Mucosa of descending colon (tissue), 3 donors: ENCODE data around the gene TEAD4. TPM values are rescaled to one million over a fixed set of nuclear protein-coding genes. Genes with fewer than 3 reads are reported as not detected.

Experiments used
- ATAC-seq: fragments of 200-7000 bp; cut with Tn5 transposase; one replicate; pipeline ENCODE4 v1.9.1; 2020; ENCODE audit warnings: mild to moderate bottlenecking, moderate library complexity
- DNase-seq, 3 donors: peaks; one replicate each; pipeline ENCODE4 v3.0.0-alpha.2; 2020
- H3K36me3 ChIP-seq: fragments of 200-600 bp; one replicate; pipeline ENCODE4 v1.8.0; 2021; ENCODE audit warnings: low read depth, mild to moderate bottlenecking
- H3K4me1 ChIP-seq: fragments of 200-600 bp; one replicate; pipeline ENCODE4 v1.8.0; 2021; ENCODE audit warnings: low read depth, mild to moderate bottlenecking
- H3K4me3 ChIP-seq: fragments of 200-600 bp; one replicate; pipeline ENCODE4 v1.8.0; 2021; ENCODE audit warnings: mild to moderate bottlenecking
- H3K9me3 ChIP-seq: fragments of 200-600 bp; one replicate; pipeline ENCODE4 v1.8.0; 2021; ENCODE audit warnings: mild to moderate bottlenecking
- CTCF ChIP-seq: fragments of 200-600 bp; IDR thresholded peaks from one replicate; pipeline ENCODE4 v1.8.0; 2022; ENCODE audit warnings: antibody characterized with exemption, mild to moderate bottlenecking
- intact Hi-C, 2 donors: fragments of 100-400 bp; cut with DNase I in 1 of 2; cut with micrococcal nuclease in 1 of 2; formaldehyde crosslinking; loops; one replicate each; pipeline versions ENCODE4 v1.11.0 to v1.11.1; 2022; cut with DNase I, micrococcal nuclease
- total RNA-seq, 3 donors: library from RNA; stranded (reverse); fragmentation: NEBNext Ultra II Directional in 2 of 3; extraction: Animal tissue kit (Norgen Biotek cat#: 25700) in 2 of 3; gene quantifications; one replicate each; pipeline versions ENCODE4 v1.2.1 to v1.2.4, GENCODE V29; 2021 to 2023
- donor health status: DM: no; HTN: no; CAD: no; lungs with moderate emphysema.
- donor health status: DM: no; HTN: no; CAD: no.
- donor health status: DM: no; HTN: yes; CAD: no.

Gene TEAD4
- total RNA-seq, 3 donors from 2014 or later, result 4.6 to 11.3 (median 6.5) TPM

- no peak overlapping the region for H3K4me3 ChIP-seq
- no peaks in the 10 kb centered on the region for H3K9me3 ChIP-seq
- H3K4me1 ChIP-seq, result no peaks in the 10 kb centered on the region
- H3K36me3 ChIP-seq, result no peaks in the 10 kb centered on the region
- ATAC-seq, result no peak
- DNase-seq, result no peak
- TF ChIP-seq CTCF, result no peak
- intact Hi-C loops, result no loop called here
Observed at GRCh38 chr12:2982361-2982760, 23.2 kb downstream of the TEAD4 start.

GRCh38 chr12:2984249-2984648 is 25.1 kb downstream of the TEAD4 start:
- Histone ChIP-seq H3K4me1 (no peaks in the 10 kb centered on the region), H3K36me3 (no peaks in the 10 kb centered on the region), H3K4me3 (no peak overlapping the region), H3K9me3 (no peaks in the 10 kb centered on the region)
- ATAC-seq (no peak), DNase-seq (no peak)
- no peak for TF ChIP-seq CTCF
- intact Hi-C loops, result no loop called here

GRCh38 chr12:2984698-2985097 is 25.5 kb downstream of the TEAD4 start:
- intact Hi-C loops, result no loop called here
- Histone ChIP-seq H3K36me3 (no peaks in the 10 kb centered on the region), H3K4me1 (no peaks in the 10 kb centered on the region), H3K4me3 (no peak overlapping the region), H3K9me3 (no peaks in the 10 kb centered on the region)
- DNase-seq, result no peak
- no peak for TF ChIP-seq CTCF
- ATAC-seq, result no peak

- intact Hi-C loops, result no loop called here
- no peaks in the 10 kb centered on the region for H3K9me3 ChIP-seq
- ATAC-seq, result no peak
- no peaks in the 10 kb centered on the region for H3K36me3 ChIP-seq
- TF ChIP-seq CTCF, result no peak
- no peak for DNase-seq
- no peak overlapping the region for H3K4me3 ChIP-seq
- H3K4me1 ChIP-seq, result no peaks in the 10 kb centered on the region
Observed at GRCh38 chr12:2986876-2987275, 27.7 kb downstream of the TEAD4 start.

- no peaks in the 10 kb centered on the region for H3K36me3 ChIP-seq
- intact Hi-C loops, result no loop called here
- ATAC-seq (no peak), DNase-seq (no peak)
- TF ChIP-seq CTCF, result no peak
- no peaks in the 10 kb centered on the region for H3K9me3 ChIP-seq
- no peak overlapping the region for H3K4me3 ChIP-seq
- no peaks in the 10 kb centered on the region for H3K4me1 ChIP-seq
Observed at GRCh38 chr12:2988494-2988893, 29.3 kb downstream of the TEAD4 start.

- intact Hi-C loops, result no loop called here
- Histone ChIP-seq H3K36me3 (no peaks in the 10 kb centered on the region), H3K4me3 (no peak overlapping the region), H3K4me1 (no peaks in the 10 kb centered on the region), H3K9me3 (no peaks in the 10 kb centered on the region)
- DNase-seq (no peak), ATAC-seq (no peak)
- no peak for TF ChIP-seq CTCF
Observed at GRCh38 chr12:2992724-2993123, 33.5 kb downstream of the TEAD4 start.
